H9 (cell line): Measurements from ENCODE around the gene COA7. TPM values are rescaled to one million over a fixed set of nuclear protein-coding genes. Genes with fewer than 3 reads are reported as not detected.
"Not testable (repeated sequence)": the region's sequence is repeated elsewhere in the genome, so short reads cannot be mapped to it uniquely, and the experiment has no call there.

Experiments used
- DNase-seq: peaks from one replicate; pipeline ENCODE4 v3.0.0-alpha.2; 2017
- H2AFZ ChIP-seq: one replicate; pipeline ENCODE4 v1.6.1; 2013; ENCODE audit warnings: mild to moderate bottlenecking, low read length, control low read depth, moderate library complexity
- H2AK5ac ChIP-seq: 2 replicates; pipeline ENCODE4 v1.6.1; 2013; ENCODE audit warnings: low read length, control low read depth, mixed read lengths; ENCODE audit not compliant: insufficient read length
- H2BK120ac ChIP-seq: one replicate; pipeline ENCODE4 v1.6.1; 2013; ENCODE audit warnings: low read depth, mild to moderate bottlenecking, low read length, control low read depth, inconsistent platforms; ENCODE audit not compliant: poor library complexity, severe bottlenecking
- H2BK12ac ChIP-seq: 2 replicates; pipeline ENCODE4 v1.6.1; 2013; ENCODE audit warnings: low read length, control low read depth, mixed read lengths, low read depth; ENCODE audit not compliant: insufficient read length
- H2BK15ac ChIP-seq: 2 replicates; pipeline ENCODE4 v1.6.1; 2013; ENCODE audit warnings: low read depth, low read length, control low read depth
- H2BK20ac ChIP-seq: one replicate; pipeline ENCODE4 v1.6.1; 2013; ENCODE audit warnings: low read depth, mild to moderate bottlenecking, low read length, control low read depth, inconsistent platforms; ENCODE audit not compliant: poor library complexity, severe bottlenecking
- H2BK5ac ChIP-seq: 2 replicates; pipeline ENCODE4 v1.6.1; 2013; ENCODE audit warnings: low read length, control low read depth, mixed read lengths; ENCODE audit not compliant: insufficient read length
- H3K14ac ChIP-seq: 2 replicates; pipeline ENCODE4 v1.6.1; 2013; ENCODE audit warnings: low read length, control low read depth; ENCODE audit not compliant: insufficient read depth
- H3K18ac ChIP-seq: 2 replicates; pipeline ENCODE4 v1.6.1; 2013; ENCODE audit warnings: low read depth, mild to moderate bottlenecking, mixed read lengths, low read length, control low read depth; ENCODE audit not compliant: insufficient read length
- H3K23ac ChIP-seq: 2 replicates; pipeline ENCODE4 v1.6.1; 2013; ENCODE audit warnings: low read length, control low read depth, mixed read lengths, low read depth; ENCODE audit not compliant: insufficient read length
- H3K23me2 ChIP-seq: 2 replicates; pipeline ENCODE4 v1.6.1; 2013; ENCODE audit warnings: low read depth, mild to moderate bottlenecking, mixed read lengths, low read length, control low read depth; ENCODE audit not compliant: insufficient read length, poor library complexity, severe bottlenecking
- H3K27ac ChIP-seq: 2 replicates; pipeline ENCODE4 v1.5.1; 2013; ENCODE audit warnings: low read length, control low read depth, mixed read lengths, low read depth; ENCODE audit not compliant: insufficient read length
- H3K27me3 ChIP-seq: 2 replicates; pipeline ENCODE4 v1.6.1; 2013; ENCODE audit warnings: low read length, control low read depth, inconsistent platforms; ENCODE audit not compliant: insufficient read depth
- H3K4ac ChIP-seq: 2 replicates; pipeline ENCODE4 v1.6.1; 2013; ENCODE audit warnings: low read depth, mild to moderate bottlenecking, control low read depth, inconsistent platforms, low read length, moderate library complexity
- H3K4me1 ChIP-seq: 2 replicates; pipeline ENCODE4 v1.6.1; 2013; ENCODE audit warnings: low read length, control low read depth, inconsistent platforms; ENCODE audit not compliant: insufficient read depth
- H3K4me2 ChIP-seq: 2 replicates; pipeline ENCODE4 v1.6.1; 2013; ENCODE audit warnings: low read length, control low read depth, mixed read lengths; ENCODE audit not compliant: insufficient read length, insufficient read depth
- H3K56ac ChIP-seq: 2 replicates; pipeline ENCODE4 v1.6.1; 2013; ENCODE audit warnings: low read depth, mild to moderate bottlenecking, mixed read lengths, low read length, control low read depth; ENCODE audit not compliant: insufficient read length
- H3K79me1 ChIP-seq: 2 replicates; pipeline ENCODE4 v1.6.1; 2013; ENCODE audit warnings: low read depth, mild to moderate bottlenecking, moderate library complexity, low read length, control low read depth, inconsistent platforms; ENCODE audit not compliant: insufficient read depth, poor library complexity, severe bottlenecking
- H3K79me2 ChIP-seq: 2 replicates; pipeline ENCODE4 v1.6.1; 2013; ENCODE audit warnings: low read length, control low read depth, inconsistent platforms; ENCODE audit not compliant: insufficient read depth
- H3K9ac ChIP-seq: 2 replicates; pipeline ENCODE4 v1.6.1; 2013; ENCODE audit warnings: low read length, control low read depth, mixed read lengths; ENCODE audit not compliant: insufficient read length; ENCODE audit errors: extremely low read depth
- H3K9me3 ChIP-seq: one replicate; pipeline ENCODE4 v1.6.1; 2013; ENCODE audit warnings: low read depth, low read length, inconsistent platforms; ENCODE audit not compliant: control insufficient read depth
- H3T11ph ChIP-seq: one replicate; pipeline ENCODE4 v1.6.1; 2013; ENCODE audit warnings: mild to moderate bottlenecking, low read length, control low read depth, inconsistent platforms
- H4K20me1 ChIP-seq: one replicate; pipeline ENCODE4 v1.6.1; 2013; ENCODE audit not compliant: control insufficient read depth, insufficient read length, insufficient read depth
- H4K5ac ChIP-seq: 2 replicates; pipeline ENCODE4 v1.6.1; 2013; ENCODE audit warnings: low read depth, mild to moderate bottlenecking, mixed read lengths, low read length, control low read depth; ENCODE audit not compliant: insufficient read length
- H4K8ac ChIP-seq: replicated peaks from 2 replicates; pipeline ENCODE4 v1.6.1; 2013; ENCODE audit warnings: low read length, control low read depth, mixed read lengths, low read depth; ENCODE audit not compliant: insufficient read length
- H4K91ac ChIP-seq: 2 replicates; pipeline ENCODE4 v1.6.1; 2013; ENCODE audit warnings: low read depth, mild to moderate bottlenecking, moderate library complexity, mixed read lengths, low read length, control low read depth; ENCODE audit not compliant: insufficient read length
- H3K27ac Mint-ChIP-seq, 3 experiments: 2 replicates in 2 of 3; 3 replicates in 1 of 3; pipeline ENCODE4 v1.8.0; 2020 to 2021; ENCODE audit warnings: mixed read lengths in 3 of 3, mild to moderate bottlenecking in 1 of 3, moderate library complexity in 1 of 3
- H3K27me3 Mint-ChIP-seq: 2 replicates; pipeline ENCODE4 v1.8.0; 2021; ENCODE audit warnings: low read depth, mild to moderate bottlenecking, moderate library complexity, mixed read lengths
- H3K36me3 Mint-ChIP-seq, 3 experiments: 2 replicates in 2 of 3; 3 replicates in 1 of 3; pipeline ENCODE4 v1.8.0; 2020 to 2021; ENCODE audit warnings: low read depth in 3 of 3, mixed read lengths in 3 of 3; ENCODE audit not compliant: insufficient read depth in 1 of 3
- H3K4me1 Mint-ChIP-seq, 2 experiments: 2 replicates each; pipeline ENCODE4 v1.8.0; 2020; ENCODE audit warnings: mixed read lengths in 2 of 2
- H3K4me3 Mint-ChIP-seq, 2 experiments: 2 replicates in 1 of 2; 3 replicates in 1 of 2; pipeline ENCODE4 v1.8.0; 2020 to 2021; ENCODE audit warnings: mild to moderate bottlenecking in 2 of 2, mixed read lengths in 2 of 2, moderate library complexity in 1 of 2
- H3K9me3 Mint-ChIP-seq, 2 experiments: 2 replicates in 1 of 2; 3 replicates in 1 of 2; pipeline ENCODE4 v1.8.0; 2020; ENCODE audit warnings: mild to moderate bottlenecking in 2 of 2, mixed read lengths in 2 of 2, moderate library complexity in 1 of 2
- WGBS: extraction: QIAGEN DNeasy Blood & Tissue Kit; methylation state at CpG from one replicate; pipeline ENCODE4 v1.1.7; 2013; ENCODE audit warnings: missing lambda C conversion rate, low lambda C conversion rate, mixed read lengths; ENCODE audit not compliant: insufficient read length; ENCODE audit errors: extremely low coverage; 5-methylcytosine and 5-hydroxymethylcytosine counted together
- total RNA-seq: library from RNA; stranded (reverse); gene quantifications from 2 replicates; pipeline ENCODE4 v1.2.1, GENCODE V29; 2021
- TF ChIP-seq, protein P1 (sequence below): fragments of 200-600 bp; sonication (generic); conservative IDR thresholded peaks from 3 replicates; pipeline ENCODE4 v1.8.0; 2021; ENCODE audit warnings: antibody characterized with exemption, mild to moderate bottlenecking

The COA7 gene
- total RNA-seq, 1 experiment from 2014 or later = 69.1 TPM

DNA sequence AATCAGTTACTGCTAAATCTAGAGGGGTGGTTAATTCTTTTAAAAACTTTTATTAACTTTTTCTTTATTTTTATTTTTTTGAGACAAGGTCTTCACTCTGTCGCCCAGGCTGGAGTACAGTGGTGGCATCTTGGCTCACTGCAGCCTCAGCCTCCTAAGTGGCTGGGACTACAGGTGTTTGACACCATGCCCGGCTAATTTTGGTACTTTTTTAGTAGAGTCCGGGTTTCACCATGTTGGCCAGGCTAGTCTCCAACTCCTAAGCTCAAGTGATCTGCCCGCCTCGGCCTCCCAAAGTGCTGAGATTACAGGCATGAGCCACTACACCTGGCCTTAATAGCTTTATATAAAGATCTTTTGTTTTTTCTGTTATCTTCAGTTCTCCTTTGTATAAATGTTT is 40.0 kb upstream of the COA7 start:
- H3K4ac ChIP-seq = no peak overlapping the region
- no peaks in the 10 kb centered on the region for H3K27me3 Mint-ChIP-seq
- no peak overlapping the region for H3K23ac ChIP-seq
- H3K9ac ChIP-seq = no peak overlapping the region
- no peaks in the 10 kb centered on the region for H4K20me1 ChIP-seq
- peaks cover 11 to 14% (median 12%) of the 10 kb centered on the region in 3 experiments for H3K36me3 Mint-ChIP-seq
- no peak overlapping the region for H4K5ac ChIP-seq
- no peak overlapping the region for H3K27ac ChIP-seq
- no peak overlapping the region for H2BK5ac ChIP-seq
- H2BK12ac ChIP-seq = no peak overlapping the region
- no peak overlapping the region for H3K4me2 ChIP-seq
- no peak overlapping the region for H4K8ac ChIP-seq
- no peaks in the 10 kb centered on the region for H3K4me1 Mint-ChIP-seq
- no peak overlapping the region for H3K14ac ChIP-seq
- H2BK15ac ChIP-seq = no peak overlapping the region
- no peak overlapping the region for H2AFZ ChIP-seq
- WGBS = no CpG with 5 or more reads among the region's 5 CpGs
- no peak overlapping the region for H3T11ph ChIP-seq
- no peak overlapping the region for H2BK120ac ChIP-seq
- H2AK5ac ChIP-seq = no peak overlapping the region
- TF ChIP-seq, protein P1, sequence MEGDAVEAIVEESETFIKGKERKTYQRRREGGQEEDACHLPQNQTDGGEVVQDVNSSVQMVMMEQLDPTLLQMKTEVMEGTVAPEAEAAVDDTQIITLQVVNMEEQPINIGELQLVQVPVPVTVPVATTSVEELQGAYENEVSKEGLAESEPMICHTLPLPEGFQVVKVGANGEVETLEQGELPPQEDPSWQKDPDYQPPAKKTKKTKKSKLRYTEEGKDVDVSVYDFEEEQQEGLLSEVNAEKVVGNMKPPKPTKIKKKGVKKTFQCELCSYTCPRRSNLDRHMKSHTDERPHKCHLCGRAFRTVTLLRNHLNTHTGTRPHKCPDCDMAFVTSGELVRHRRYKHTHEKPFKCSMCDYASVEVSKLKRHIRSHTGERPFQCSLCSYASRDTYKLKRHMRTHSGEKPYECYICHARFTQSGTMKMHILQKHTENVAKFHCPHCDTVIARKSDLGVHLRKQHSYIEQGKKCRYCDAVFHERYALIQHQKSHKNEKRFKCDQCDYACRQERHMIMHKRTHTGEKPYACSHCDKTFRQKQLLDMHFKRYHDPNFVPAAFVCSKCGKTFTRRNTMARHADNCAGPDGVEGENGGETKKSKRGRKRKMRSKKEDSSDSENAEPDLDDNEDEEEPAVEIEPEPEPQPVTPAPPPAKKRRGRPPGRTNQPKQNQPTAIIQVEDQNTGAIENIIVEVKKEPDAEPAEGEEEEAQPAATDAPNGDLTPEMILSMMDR = no peak
- no peak for DNase-seq
- H3K27me3 ChIP-seq = no peaks in the 10 kb centered on the region
- no peak overlapping the region for H3K4me3 Mint-ChIP-seq
- no peak overlapping the region for H3K56ac ChIP-seq
- H3K18ac ChIP-seq = no peak overlapping the region
- no peaks in the 10 kb centered on the region for H3K9me3 ChIP-seq
- peaks cover 10% of the 10 kb centered on the region in 2 experiments for H3K9me3 Mint-ChIP-seq
- peak overlapping the region in 1 of 3 experiments; percentile 51; a peak in 1 of 7 replicates for H3K27ac Mint-ChIP-seq
- no peaks in the 10 kb centered on the region for H3K79me1 ChIP-seq
- no peaks in the 10 kb centered on the region for H3K23me2 ChIP-seq
- H3K79me2 ChIP-seq = peaks cover 2% of the 10 kb centered on the region; the same call in 1 of the 2 replicates
- no peak overlapping the region for H4K91ac ChIP-seq
- no peak overlapping the region for H2BK20ac ChIP-seq
- H3K4me1 ChIP-seq = no peaks in the 10 kb centered on the region

DNA sequence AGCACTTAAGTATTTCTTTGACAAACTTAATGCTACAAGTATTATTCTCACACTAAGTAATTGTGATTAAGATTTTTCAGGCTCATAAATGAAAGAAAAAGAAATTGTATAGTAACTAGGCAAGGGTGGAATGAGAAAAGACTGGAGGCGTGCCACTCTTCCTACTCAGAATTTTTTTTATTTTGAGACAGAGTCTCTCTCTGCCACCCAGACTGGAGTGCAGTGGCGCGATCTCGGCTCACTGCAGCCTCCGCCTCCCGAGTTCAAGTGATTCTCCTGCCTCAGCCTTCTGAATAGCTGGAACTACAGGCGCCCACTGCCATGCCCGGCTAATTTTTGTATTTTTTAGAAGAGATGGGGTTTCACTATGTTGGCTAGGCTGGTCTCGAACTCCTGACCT is 37.2 kb upstream of the COA7 start:
- not testable (repeated sequence) for H2BK120ac ChIP-seq, H3K9me3 ChIP-seq, H3K23me2 ChIP-seq, H3K9ac ChIP-seq, H3K4me1 ChIP-seq, H3K27ac ChIP-seq, H3K4me2 ChIP-seq, H2BK20ac ChIP-seq, H3K36me3 Mint-ChIP-seq, H3K9me3 Mint-ChIP-seq, H2AK5ac ChIP-seq, H3K27me3 ChIP-seq, H2BK12ac ChIP-seq, H3T11ph ChIP-seq, H3K4me1 Mint-ChIP-seq, H3K14ac ChIP-seq, H2BK5ac ChIP-seq, H2AFZ ChIP-seq, H4K20me1 ChIP-seq, H2BK15ac ChIP-seq, H4K5ac ChIP-seq, H3K23ac ChIP-seq, H3K27ac Mint-ChIP-seq, H3K79me2 ChIP-seq, H3K4me3 Mint-ChIP-seq, H3K56ac ChIP-seq, H3K4ac ChIP-seq, H3K79me1 ChIP-seq, H3K27me3 Mint-ChIP-seq, H4K8ac ChIP-seq, DNase-seq, H3K18ac ChIP-seq, H4K91ac ChIP-seq
- no CpG with 5 or more reads among the region's 9 CpGs for WGBS
